GM23338 (cell line): ENCODE measurements around the gene GLUL. TPM values are rescaled to one million over a fixed set of nuclear protein-coding genes. Genes with fewer than 3 reads are reported as not detected.

Experiments used
- ATAC-seq: fragments of 200-7000 bp; cut with Tn5 transposase; 3 replicates; pipeline ENCODE4 v1.9.1; 2020
- DNase-seq: peaks from one replicate; pipeline ENCODE4 v3.0.0-alpha.2; 2015; ENCODE audit warnings: low spot score
- H2AFZ ChIP-seq: fragments of 200-600 bp; sonication (generic); 2 replicates; pipeline ENCODE4 v1.8.0; 2016; ENCODE audit warnings: antibody characterized with exemption, mild to moderate bottlenecking, moderate library complexity
- H3F3A ChIP-seq: fragments of 200-600 bp; sonication (generic); replicated peaks from 2 replicates; pipeline ENCODE4 v1.8.0; 2017; ENCODE audit warnings: antibody characterized with exemption, mixed run types, low read depth
- H3K27ac ChIP-seq: fragments of 200-600 bp; sonication (generic); 2 replicates; pipeline ENCODE4 v1.6.1; 2016; ENCODE audit warnings: low read depth
- H3K27me3 ChIP-seq: fragments of 200-600 bp; sonication (generic); 2 replicates; pipeline ENCODE4 v1.8.0; 2016; ENCODE audit warnings: mild to moderate bottlenecking, mixed run types, moderate library complexity; ENCODE audit not compliant: insufficient read depth
- H3K36me3 ChIP-seq: fragments of 200-600 bp; sonication (generic); 2 replicates; pipeline ENCODE4 v1.8.0; 2016; ENCODE audit warnings: mild to moderate bottlenecking; ENCODE audit not compliant: insufficient read depth
- H3K4me1 ChIP-seq: fragments of 200-600 bp; sonication (generic); 2 replicates; pipeline ENCODE4 v1.8.0; 2016; ENCODE audit warnings: mild to moderate bottlenecking, moderate library complexity; ENCODE audit not compliant: insufficient read depth
- H3K4me2 ChIP-seq: fragments of 200-600 bp; sonication (generic); 2 replicates; pipeline ENCODE4 v1.7.1; 2017; ENCODE audit warnings: mixed run types
- H3K4me3 ChIP-seq: fragments of 200-600 bp; sonication (generic); 2 replicates; pipeline ENCODE4 v1.6.1; 2016; ENCODE audit warnings: mixed run types
- H3K79me2 ChIP-seq: fragments of 200-600 bp; sonication (generic); replicated peaks from 2 replicates; pipeline ENCODE4 v1.8.0; 2017; ENCODE audit warnings: mild to moderate bottlenecking; ENCODE audit not compliant: insufficient read depth
- H3K9me2 ChIP-seq: fragments of 200-600 bp; sonication (generic); 2 replicates; pipeline ENCODE4 v1.8.0; 2017; ENCODE audit not compliant: insufficient read depth
- H4K20me1 ChIP-seq: fragments of 200-600 bp; sonication (generic); replicated peaks from 2 replicates; pipeline ENCODE4 v1.8.0; 2017; ENCODE audit warnings: mild to moderate bottlenecking; ENCODE audit not compliant: insufficient read depth
- H3K27ac Mint-ChIP-seq: 2 replicates; pipeline ENCODE4 v1.8.0; 2020; ENCODE audit warnings: inconsistent platforms, mild to moderate bottlenecking, moderate library complexity, mixed read lengths
- H3K27me3 Mint-ChIP-seq: 3 replicates; pipeline ENCODE4 v1.8.0; 2022; ENCODE audit warnings: low read depth, mild to moderate bottlenecking, moderate library complexity, mixed read lengths, inconsistent platforms; ENCODE audit not compliant: insufficient read depth, poor library complexity
- H3K36me3 Mint-ChIP-seq: 3 replicates; pipeline ENCODE4 v1.8.0; 2021; ENCODE audit warnings: low read depth, mild to moderate bottlenecking, inconsistent platforms, moderate library complexity, mixed read lengths
- H3K4me1 Mint-ChIP-seq: 3 replicates; pipeline ENCODE4 v1.8.0; 2020; ENCODE audit warnings: mild to moderate bottlenecking, inconsistent platforms, mixed read lengths
- H3K4me3 Mint-ChIP-seq: 3 replicates; pipeline ENCODE4 v1.8.0; 2021; ENCODE audit warnings: moderate library complexity, mild to moderate bottlenecking, inconsistent platforms, mixed read lengths
- H3K9me3 Mint-ChIP-seq: 3 replicates; pipeline ENCODE4 v1.8.0; 2020; ENCODE audit warnings: moderate library complexity, mild to moderate bottlenecking, inconsistent platforms, mixed read lengths
- CREB1 ChIP-seq: fragments of 250-450 bp; sonication (Bioruptor Pico); IDR thresholded peaks from 2 replicates; pipeline ENCODE4 v1.5.0; 2020; ENCODE audit warnings: low read depth, mild to moderate bottlenecking, moderate library complexity
- CTCF ChIP-seq, 2 experiments: fragments of 200-600 bp in 1 of 2; sonication (generic) in 1 of 2; conservative IDR thresholded peaks; 2 replicates each; pipeline versions ENCODE4 v1.5.1 to v1.6.1; 2016 to 2017; ENCODE audit warnings: antibody characterized with exemption in 2 of 2, low read depth in 2 of 2, mild to moderate bottlenecking in 2 of 2, moderate library complexity in 1 of 2
- ETS1 ChIP-seq: IDR thresholded peaks from 2 replicates; pipeline ENCODE4 v1.6.1; 2016; ENCODE audit warnings: antibody characterized with exemption
- EZH2 ChIP-seq: fragments of 200-600 bp; sonication (generic); IDR thresholded peaks from one replicate; pipeline ENCODE4 v1.8.0; 2017; ENCODE audit warnings: antibody characterized with exemption, mild to moderate bottlenecking, low read depth; ENCODE audit not compliant: unreplicated experiment
- EZH2phosphoT487 ChIP-seq: fragments of 200-600 bp; sonication (generic); IDR thresholded peaks from one replicate; pipeline ENCODE4 v1.8.1; 2018; ENCODE audit warnings: antibody characterized with exemption; ENCODE audit not compliant: unreplicated experiment
- JUNB ChIP-seq: IDR thresholded peaks from one replicate; pipeline ENCODE4 v1.6.1; 2016; ENCODE audit warnings: antibody characterized with exemption; ENCODE audit not compliant: unreplicated experiment
- NANOG ChIP-seq: IDR thresholded peaks from 2 replicates; pipeline ENCODE4 v1.6.1; 2016; ENCODE audit warnings: antibody characterized with exemption, borderline replicate concordance
- STAT1 ChIP-seq: IDR thresholded peaks from one replicate; pipeline ENCODE4 v1.6.1; 2016; ENCODE audit warnings: antibody characterized with exemption; ENCODE audit not compliant: unreplicated experiment
- ZNF114 ChIP-seq: fragments of 250-450 bp; sonication (Bioruptor Pico); IDR thresholded peaks from 2 replicates; pipeline ENCODE4 v1.5.0; 2020; ENCODE audit warnings: mild to moderate bottlenecking, moderate library complexity
- ZNF331 ChIP-seq: fragments of 250-450 bp; sonication (Bioruptor Pico); IDR thresholded peaks from 2 replicates; pipeline ENCODE4 v1.5.0; 2020; ENCODE audit warnings: low read depth, mild to moderate bottlenecking, moderate library complexity
- ZNF462 ChIP-seq: fragments of 250-450 bp; sonication (Bioruptor Pico); IDR thresholded peaks from 2 replicates; pipeline ENCODE4 v1.5.0; 2020; ENCODE audit warnings: mild to moderate bottlenecking, moderate library complexity
- polyA plus RNA-seq: library from polyadenylated mRNA; unstranded; fragments of >200 nt; fragmentation: Nextera tagmentation; extraction: Ambion mirVana; gene quantifications from 2 replicates; pipeline ENCODE4 v1.2.1, GENCODE V29; 2016
- total RNA-seq: library from RNA; depleted of rRNA; stranded (reverse); fragments of >200 nt; shearing (Covaris generic); gene quantifications from 2 replicates; pipeline ENCODE4 v1.2.3, GENCODE V29; 2014
- TF ChIP-seq, protein P1 (sequence below): IDR thresholded peaks from one replicate; pipeline ENCODE4 v1.6.1; 2018; ENCODE audit warnings: antibody characterized with exemption; ENCODE audit not compliant: unreplicated experiment

GLUL gene
- total and polyA plus RNA-seq, 2 experiments from 2014 or later: 254 to 356 TPM

DNA sequence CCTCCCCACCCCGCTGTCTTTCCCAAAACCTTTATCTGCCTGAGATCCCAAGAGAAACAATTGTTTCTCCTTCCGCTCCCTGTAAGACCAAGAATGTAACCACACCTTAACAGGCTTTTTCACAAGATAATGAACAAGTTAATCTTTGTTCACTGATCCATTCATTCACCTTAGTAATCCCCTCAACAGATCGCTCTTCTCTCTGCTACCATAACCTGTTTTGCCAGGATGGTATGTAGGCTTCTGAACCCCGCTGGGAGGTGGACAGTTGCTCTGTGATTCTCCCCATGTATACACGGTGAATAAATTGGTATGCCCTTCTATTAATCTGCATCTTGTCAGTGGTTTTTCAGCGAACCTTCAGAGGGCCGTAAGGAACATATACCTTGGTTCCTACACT lies 39.7 kb upstream of the GLUL start (continued):
- no peak for TF ChIP-seq EZH2phosphoT487
- no peak for TF ChIP-seq ZNF114 (CRISPR knock-in tag)
- TF ChIP-seq EZH2: no peak

- H3K9me2 ChIP-seq: no peaks in the 10 kb centered on the region
- H3K79me2 ChIP-seq: no peaks in the 10 kb centered on the region
- Mint-ChIP-seq H3K4me1 (no peaks in the 10 kb centered on the region), H3K9me3 (no peaks in the 10 kb centered on the region), H3K27me3 (peaks cover 3% of the 10 kb centered on the region), H3K36me3 (no peaks in the 10 kb centered on the region), H3K4me3 (no peak overlapping the region), H3K27ac (no peak overlapping the region)
- H4K20me1 ChIP-seq: no peaks in the 10 kb centered on the region
- no peaks in the 10 kb centered on the region for H3K4me1 ChIP-seq
- H3K27me3 ChIP-seq: no peaks in the 10 kb centered on the region
- H3K36me3 ChIP-seq: no peaks in the 10 kb centered on the region
- ATAC-seq (no peak), DNase-seq (no peak)
- no peaks in the 10 kb centered on the region for H3F3A ChIP-seq
- no peak overlapping the region for H2AFZ ChIP-seq
- H3K27ac ChIP-seq: no peak overlapping the region
- H3K4me3 ChIP-seq: no peak overlapping the region
- no peak overlapping the region for H3K4me2 ChIP-seq
- TF ChIP-seq CREB1 (no peak), ZNF331 (no peak), ZNF462 (CRISPR knock-in tag) (no peak), JUNB (no peak), ETS1 (no peak), NANOG (no peak), CTCF (conservative IDR thresholded peaks at IDR 0.05; ENCODE audit: low read depth in 2 of 2) (no peak), EZH2 (no peak), STAT1 (no peak), ZNF114 (CRISPR knock-in tag) (no peak)
- TF ChIP-seq, protein P1, sequence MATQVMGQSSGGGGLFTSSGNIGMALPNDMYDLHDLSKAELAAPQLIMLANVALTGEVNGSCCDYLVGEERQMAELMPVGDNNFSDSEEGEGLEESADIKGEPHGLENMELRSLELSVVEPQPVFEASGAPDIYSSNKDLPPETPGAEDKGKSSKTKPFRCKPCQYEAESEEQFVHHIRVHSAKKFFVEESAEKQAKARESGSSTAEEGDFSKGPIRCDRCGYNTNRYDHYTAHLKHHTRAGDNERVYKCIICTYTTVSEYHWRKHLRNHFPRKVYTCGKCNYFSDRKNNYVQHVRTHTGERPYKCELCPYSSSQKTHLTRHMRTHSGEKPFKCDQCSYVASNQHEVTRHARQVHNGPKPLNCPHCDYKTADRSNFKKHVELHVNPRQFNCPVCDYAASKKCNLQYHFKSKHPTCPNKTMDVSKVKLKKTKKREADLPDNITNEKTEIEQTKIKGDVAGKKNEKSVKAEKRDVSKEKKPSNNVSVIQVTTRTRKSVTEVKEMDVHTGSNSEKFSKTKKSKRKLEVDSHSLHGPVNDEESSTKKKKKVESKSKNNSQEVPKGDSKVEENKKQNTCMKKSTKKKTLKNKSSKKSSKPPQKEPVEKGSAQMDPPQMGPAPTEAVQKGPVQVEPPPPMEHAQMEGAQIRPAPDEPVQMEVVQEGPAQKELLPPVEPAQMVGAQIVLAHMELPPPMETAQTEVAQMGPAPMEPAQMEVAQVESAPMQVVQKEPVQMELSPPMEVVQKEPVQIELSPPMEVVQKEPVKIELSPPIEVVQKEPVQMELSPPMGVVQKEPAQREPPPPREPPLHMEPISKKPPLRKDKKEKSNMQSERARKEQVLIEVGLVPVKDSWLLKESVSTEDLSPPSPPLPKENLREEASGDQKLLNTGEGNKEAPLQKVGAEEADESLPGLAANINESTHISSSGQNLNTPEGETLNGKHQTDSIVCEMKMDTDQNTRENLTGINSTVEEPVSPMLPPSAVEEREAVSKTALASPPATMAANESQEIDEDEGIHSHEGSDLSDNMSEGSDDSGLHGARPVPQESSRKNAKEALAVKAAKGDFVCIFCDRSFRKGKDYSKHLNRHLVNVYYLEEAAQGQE: no peak
Measured at GRCh38 chr1:182430263-182431068, 38.9 kb upstream of the GLUL start.
